AG20443 (cell line): ENCODE results near the gene TIE1.

Source experiments
- DNase-seq: peaks from one replicate; pipeline ENCODE4 v3.0.0; 2012; ENCODE audit warnings: low spot score, mixed read lengths

The TIE1 gene

GRCh38 chr1:43312663-43313515 lies 12.1 kb downstream of the TIE1 start:
- DNase-seq = no peak

- DNase-seq = no peak
Observed at GRCh38 chr1:43313771-43314170, 13.0 kb downstream of the TIE1 start.

- DNase-seq = no peak
Observed at GRCh38 chr1:43314233-43314632, 13.5 kb downstream of the TIE1 start.

- no peak for DNase-seq
Observed at GRCh38 chr1:43315481-43315880, 14.7 kb downstream of the TIE1 start.

- peak; percentile 38 for DNase-seq
Observed at GRCh38 chr1:43315963-43316737, 15.4 kb downstream of the TIE1 start.

- DNase-seq = no peak
Observed at GRCh38 chr1:43316738-43317520, 16.1 kb downstream of the TIE1 start.

- DNase-seq = no peak
Observed at GRCh38 chr1:43317817-43318471, 17.2 kb downstream of the TIE1 start.

- DNase-seq = no peak
Observed at GRCh38 chr1:43318831-43319230, 18.0 kb downstream of the TIE1 start.

GRCh38 chr1:43319288-43319687 lies 18.5 kb downstream of the TIE1 start:
- no peak for DNase-seq

GRCh38 chr1:43319766-43320165 lies 19.0 kb downstream of the TIE1 start:
- no peak for DNase-seq

GRCh38 chr1:43321331-43321891 lies 20.6 kb downstream of the TIE1 start:
- no peak for DNase-seq

GRCh38 chr1:43322506-43322905 lies 21.7 kb downstream of the TIE1 start:
- no peak for DNase-seq

GRCh38 chr1:43324810-43325209 lies 24.0 kb downstream of the TIE1 start:
- DNase-seq = no peak

- DNase-seq = no peak
Observed at GRCh38 chr1:43325381-43325780, 24.6 kb downstream of the TIE1 start.

- no peak for DNase-seq
Observed at GRCh38 chr1:43327549-43328292, 26.9 kb downstream of the TIE1 start.

GRCh38 chr1:43329995-43330751 lies 29.4 kb downstream of the TIE1 start:
- peak; percentile 87 for DNase-seq

GRCh38 chr1:43331688-43332087 lies 30.9 kb downstream of the TIE1 start:
- no peak for DNase-seq

GRCh38 chr1:43334453-43335205 lies 33.8 kb downstream of the TIE1 start:
- DNase-seq = no peak

GRCh38 chr1:43337588-43337987 lies 36.8 kb downstream of the TIE1 start, which contains the start of gene MPL:
MPL (plus strand) TSS chr1:43337818; CDS start chr1:43337849, 31 bp downstream.
- no peak for DNase-seq
